AML-193 (cell line): Measurements from ENCODE around the gene RNF181.
"Not testable (repeated sequence)": the region's sequence is repeated elsewhere in the genome, so short reads cannot be mapped to it uniquely, and the experiment has no call there.

ENCODE experiments used
- DNase-seq, 2 experiments: peaks; one replicate each; lab custom pipeline; 2025; lab: John Stamatoyannopoulos, UW

RNF181 gene

DNA sequence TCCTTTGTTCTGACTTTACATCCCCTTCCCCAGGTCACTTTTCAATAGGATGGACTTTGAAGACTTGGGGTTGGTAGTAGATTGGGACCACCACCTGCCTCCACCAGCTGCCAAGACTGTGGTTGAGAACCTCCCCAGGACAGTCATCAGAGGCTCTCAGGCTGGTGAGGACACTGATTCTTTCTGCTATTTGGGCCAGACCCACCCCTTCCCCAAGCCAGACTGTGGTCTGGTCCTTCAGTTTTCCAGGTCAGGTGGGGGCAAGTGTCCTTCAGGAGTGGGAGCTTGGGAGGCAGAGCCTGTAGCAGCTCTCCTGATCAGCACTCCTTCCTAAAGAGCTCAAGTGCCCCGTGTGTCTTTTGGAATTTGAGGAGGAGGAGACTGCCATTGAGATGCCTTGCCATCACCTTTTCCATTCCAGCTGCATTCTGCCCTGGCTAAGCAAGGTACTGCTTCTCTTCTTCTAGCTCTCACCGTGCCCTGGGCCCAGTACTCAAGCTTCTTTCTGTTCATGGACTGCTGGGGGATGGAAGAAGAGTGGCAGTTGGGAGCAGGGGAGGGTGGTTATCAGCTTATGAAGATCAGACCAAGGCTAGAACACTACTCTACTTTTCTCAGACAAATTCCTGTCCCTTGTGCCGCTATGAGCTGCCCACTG lies 1.1 kb downstream of the RNF181 start:
- no peak for DNase-seq

DNA sequence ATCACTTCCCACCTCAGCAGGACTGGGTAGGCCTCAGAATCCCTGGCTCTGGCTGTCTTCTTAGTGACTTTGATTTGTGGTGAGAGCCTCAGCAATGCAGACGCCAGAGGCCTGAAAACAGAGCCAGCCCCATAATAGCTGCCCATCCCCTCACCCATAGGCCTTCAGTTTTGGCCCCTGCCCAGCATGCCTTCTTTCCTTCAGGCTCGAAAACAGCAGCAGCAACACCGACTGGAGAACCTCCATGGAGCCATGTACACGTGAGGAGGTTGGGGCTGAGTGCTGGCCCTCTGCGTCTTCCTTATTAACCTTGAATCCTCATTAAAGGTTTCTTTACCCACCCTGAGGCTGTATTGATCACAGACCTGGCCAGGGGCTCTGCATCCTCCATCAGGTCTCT lies 1.7 kb downstream of the RNF181 start:
- no peak for DNase-seq

DNA sequence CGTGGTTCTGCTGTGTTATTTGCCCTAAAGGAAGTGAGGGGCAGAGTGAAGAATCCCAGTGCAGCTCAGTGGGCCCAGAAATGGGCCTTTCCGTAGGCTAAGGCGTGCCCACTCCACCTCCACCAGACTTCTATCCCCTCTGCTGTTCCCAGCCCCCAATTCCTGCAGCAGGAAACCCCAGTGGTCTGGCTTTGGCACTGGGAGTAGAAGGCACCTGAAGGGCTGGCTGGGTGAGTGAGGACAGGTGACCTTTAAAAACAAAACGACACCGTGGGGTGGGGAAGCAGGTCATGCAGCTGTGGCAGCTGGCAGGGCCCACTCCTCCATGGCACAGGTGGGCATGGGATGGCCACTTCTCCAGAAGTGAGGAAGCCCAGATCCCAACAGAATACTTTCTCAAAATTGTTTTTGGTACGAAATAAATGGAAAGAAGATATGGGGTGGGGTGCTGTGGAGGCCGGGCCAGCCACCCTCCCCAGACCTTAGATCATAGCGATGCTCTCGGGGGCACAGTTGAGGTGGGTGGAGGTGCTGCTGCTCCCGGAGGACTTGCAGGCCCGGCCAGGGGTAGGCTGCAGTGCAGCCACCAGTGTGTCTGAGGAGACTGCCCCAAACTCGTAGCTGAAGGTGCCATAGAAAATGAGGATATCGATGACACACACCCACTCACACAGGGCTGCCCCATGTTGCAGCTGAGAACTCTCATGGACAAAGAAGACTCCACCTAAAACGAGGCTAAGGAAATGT lies 3.2 kb downstream of the RNF181 start:
- no peak for DNase-seq

DNA sequence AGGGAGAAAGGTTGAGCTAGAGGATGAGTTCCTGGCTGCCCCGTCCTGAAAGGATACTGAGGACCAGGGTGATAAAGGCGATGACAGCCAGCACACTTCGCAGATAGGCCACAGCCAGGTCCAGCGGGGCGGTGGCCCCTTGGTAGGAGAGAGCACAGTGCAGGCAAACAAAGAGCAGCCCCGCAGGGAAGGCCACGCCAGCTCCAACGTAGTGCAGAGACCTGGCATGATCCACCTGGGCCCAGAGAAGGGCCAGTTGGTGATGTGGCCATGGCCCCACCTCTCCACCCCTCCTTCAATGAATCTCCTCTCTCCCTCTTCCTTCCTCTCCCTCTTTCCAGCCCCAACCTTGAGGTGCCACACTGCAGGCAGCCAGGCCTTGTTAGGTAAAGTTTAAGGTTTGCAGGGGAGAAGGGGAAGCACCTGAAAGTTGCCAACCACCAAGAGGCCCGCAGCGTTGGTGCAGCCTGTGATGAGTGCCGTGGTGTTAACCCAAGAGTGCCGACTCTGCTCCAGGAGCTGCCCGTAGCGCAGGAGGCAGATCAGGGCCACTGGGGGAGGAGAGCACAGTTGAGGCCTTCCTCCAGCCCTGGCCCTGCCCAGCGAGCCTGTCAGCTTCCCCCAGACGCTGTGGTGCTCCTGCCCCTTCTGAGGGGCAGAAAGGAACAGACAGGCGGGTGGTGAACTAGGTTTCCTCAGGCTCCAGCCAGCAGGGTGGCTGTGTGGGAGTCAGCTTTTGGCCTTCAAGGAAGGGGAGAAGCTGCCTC lies 4.1 kb downstream of the RNF181 start:
- no peak for DNase-seq

DNA sequence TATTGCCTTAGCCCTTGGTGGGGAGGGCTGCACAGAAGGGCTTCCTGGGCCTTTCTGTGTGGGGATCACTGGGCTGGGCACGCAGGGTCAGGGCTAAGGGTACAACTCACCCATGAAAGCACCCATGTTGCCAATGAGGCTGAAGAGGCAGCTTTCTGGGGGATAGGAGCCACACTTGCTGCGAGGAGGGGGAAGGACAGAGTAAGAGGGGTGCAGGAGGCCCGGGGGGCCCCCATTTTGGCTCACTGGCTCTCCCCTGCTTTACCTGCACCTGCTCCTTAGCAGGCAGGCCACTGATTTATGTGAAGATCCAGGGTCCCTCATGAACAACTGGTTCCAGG lies 4.7 kb downstream of the RNF181 start:
- no peak for DNase-seq

DNA sequence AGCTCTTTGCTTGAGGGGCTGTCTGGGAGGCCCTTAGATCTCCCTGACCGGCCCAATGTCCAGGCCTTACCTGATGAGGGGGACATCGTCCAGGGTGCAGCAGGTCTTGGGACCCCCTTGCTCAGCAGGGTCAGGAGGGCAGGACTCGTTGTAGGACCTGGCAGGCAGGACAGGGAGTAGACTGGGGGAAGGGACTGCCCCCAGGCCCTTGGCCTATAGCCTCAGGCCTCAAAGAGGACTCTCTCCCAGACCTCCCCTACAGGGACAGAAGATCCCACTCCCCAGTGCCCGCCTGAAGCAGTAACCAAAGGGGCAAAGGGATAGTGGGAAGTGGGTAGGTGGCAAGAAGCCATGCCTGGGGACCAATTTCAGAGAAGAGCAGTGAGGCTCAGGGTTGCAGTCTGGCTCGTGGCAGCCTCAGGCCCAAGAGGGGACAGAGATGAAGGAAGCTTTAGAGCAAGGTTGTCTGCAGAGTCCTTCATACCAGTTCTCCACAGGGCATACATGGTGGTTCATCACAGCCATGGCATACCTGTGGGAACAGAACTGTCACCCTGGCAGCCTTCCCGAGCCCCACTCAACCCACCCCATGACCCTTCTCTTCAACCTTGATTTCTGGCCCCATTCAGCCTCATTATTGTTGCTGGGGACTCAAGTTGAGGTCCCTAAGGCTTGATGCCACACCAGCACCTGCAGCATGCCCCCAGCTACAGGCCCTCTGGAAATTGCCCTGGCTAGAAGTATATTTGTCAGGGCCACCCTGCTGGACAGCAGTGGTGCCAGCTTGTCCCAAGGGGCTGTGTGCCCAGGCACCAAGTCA lies 5.6 kb downstream of the RNF181 start:
- no peak for DNase-seq

DNA sequence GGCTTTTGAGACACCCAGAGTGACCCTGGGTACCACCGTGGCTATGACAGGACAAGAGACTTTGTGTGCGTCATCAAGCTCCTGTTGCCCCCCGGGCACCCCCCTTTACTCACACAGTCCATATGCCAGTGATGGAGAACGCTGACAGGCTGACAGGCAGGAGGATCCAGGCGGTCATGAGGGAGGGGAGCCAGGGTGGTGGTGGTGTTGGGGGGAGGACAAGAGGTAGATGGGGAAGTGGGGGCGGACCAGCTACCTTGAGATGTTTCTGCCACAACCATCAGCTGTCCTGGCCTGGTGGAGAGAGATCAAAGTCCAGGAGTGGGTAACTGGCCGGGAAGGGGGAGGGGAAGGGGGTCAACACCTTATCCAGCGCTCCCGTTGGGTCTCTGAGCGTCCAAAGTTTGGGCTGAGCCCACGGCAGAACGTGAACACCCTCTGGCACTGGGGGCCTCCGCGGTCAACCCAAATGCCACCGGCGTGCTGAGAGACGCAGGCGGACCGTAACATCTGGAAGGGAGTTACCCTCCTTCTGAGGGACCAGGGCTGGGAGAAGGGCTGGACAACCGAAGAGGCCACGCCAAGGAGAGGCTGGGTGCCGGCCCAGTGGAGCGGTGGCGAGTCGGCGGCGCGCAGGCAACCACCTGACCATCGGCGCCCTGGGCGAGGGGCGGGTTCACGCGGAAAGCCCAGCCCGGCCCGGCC lies 6.4 kb downstream of the RNF181 start:
- no peak for DNase-seq

DNA sequence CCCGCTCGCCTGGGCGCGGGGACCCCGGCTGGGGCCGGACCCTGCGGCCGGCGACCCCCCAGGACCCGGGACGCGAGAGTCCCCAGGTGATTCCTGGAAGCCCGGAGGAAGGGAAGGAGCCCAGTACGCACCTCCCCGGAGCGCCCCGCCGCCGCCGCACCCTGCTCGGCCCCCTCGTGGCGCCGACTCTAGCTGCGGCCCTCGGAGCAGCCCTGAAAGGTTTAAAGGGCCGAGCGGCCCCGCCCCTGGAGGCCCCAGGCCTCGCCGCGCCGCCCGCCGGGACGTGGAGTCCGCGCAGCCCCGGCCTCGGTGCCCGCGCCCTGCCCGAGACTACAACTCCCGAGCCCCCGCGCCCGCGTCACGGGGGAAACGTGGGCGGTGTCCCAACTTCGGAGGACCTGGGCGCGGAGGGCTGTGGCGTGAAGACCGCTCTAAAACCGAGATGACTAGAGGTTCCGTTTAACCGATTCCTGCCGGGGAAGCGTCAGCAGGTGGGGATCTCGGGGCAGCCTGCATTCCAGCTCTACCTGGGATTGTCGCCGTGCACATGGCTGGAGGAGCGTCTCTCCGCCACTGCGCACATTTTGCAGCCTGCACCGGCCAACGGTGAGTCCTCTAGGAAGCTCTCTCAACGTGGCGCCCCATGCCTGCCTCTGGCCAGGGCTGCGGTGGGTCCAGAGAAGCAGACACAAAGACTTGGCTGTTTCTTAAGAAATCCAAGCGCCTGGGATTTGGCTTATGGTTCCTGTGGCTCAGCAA lies 7.1 kb downstream of the RNF181 start, which contains the start of gene TMEM150A:
TSS of gene TMEM150A (minus strand) at position 223 of the 759 bp plus-strand sequence. CDS start 750 bp downstream, outside the sequence.
- peak; percentile 79 to 85 for DNase-seq

DNA sequence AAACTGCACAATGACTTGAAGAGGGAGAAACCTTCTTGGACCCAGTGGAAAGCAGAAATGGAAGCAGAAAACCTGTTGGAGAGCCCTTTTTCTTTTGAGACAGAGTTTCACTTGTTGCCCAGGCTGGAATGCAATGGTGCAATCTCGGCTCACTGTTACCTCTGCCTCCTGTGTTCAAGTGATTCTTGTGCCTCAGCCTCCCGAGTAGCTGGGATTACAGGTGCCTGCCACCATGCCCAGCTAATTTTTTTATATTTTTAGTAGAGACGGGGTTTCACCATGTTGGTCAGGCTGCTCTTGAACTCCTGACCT lies 8.5 kb downstream of the RNF181 start:
- not testable (repeated sequence) for DNase-seq

DNA sequence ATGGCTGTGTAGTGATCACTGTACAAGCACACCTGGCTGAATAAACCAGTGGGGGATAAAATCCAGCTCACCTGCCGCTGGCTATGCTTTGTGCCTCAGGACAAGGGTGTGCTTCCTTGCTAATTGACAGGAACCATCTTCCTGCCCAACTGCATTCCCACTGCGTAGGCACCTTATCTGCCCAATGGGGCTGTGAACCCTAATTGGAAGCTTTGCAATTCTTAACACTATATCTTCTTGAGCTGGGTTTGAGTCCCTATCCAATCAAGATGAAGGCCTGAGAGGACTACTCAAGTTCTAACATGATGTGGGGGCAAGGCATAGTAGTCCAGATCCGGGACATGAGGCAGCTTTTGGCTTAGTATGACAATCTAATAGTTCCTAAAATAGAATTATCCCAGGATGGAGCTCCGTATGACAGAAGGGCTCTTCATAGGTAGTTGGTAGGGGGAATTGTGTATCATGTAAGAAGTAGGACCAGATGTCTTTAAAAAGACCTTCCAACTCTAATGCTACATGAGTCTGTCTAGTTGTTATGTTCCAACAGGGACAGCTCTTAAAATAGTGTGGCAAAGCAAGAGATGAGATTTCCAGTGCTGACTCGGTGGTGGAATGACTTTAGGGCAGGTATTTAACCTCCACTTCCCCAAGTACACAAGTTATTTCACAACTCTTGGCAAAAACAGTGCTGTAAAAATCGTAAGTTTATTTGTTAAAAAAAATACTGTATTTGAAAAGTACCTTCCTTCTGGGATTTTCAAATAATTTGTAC lies 9.2 kb downstream of the RNF181 start:
- DNase-seq: no peak

DNA sequence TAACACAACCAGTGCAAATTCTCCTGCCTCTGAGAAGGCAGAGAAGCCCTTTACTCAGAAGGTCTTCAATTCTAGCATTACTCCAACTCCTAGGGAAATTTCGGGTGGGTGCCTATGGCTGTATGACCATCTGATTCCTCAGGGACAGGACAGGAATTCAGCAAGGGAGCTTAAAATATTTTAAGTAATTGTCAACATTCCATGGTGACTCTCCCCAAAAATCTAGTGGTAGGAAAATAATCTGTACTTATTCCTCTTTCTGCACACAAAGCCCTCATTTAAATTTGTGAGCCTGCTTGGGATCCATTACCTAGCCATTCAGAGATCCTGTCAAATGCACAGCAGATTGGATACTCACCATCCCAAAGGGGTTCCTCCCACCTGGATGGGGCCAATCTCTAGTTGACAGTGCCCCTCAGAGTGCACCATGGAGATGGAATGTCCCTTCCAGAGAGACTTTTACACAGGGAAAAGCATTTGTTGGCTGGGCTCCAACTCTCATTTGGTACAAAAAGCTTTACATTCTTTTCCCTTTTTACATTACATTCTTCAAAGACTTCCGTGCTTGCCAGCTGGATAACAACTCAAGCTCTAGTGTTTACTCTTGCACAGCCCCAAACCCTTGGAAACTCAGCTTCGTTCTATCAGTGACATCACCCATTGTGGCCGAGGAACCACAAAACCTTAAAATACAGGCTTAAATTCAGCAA lies 10.0 kb downstream of the RNF181 start:
- DNase-seq: no peak

DNA sequence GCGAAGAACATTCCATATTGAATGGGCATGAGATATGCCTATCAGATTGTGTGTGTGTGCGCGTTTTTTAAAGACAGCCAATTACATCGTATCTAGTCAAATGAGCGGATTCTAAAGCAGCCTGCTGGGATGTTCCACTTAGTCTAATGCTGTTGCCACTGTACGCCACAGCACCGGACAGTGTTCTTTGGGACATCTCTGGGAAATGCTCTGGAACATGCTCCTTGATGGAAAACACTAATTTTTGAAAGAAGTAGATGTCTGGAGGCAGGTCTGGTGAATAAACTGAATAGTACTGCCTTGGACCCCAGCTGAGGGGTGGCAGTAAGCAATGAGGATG lies 10.5 kb downstream of the RNF181 start:
- no peak for DNase-seq

DNA sequence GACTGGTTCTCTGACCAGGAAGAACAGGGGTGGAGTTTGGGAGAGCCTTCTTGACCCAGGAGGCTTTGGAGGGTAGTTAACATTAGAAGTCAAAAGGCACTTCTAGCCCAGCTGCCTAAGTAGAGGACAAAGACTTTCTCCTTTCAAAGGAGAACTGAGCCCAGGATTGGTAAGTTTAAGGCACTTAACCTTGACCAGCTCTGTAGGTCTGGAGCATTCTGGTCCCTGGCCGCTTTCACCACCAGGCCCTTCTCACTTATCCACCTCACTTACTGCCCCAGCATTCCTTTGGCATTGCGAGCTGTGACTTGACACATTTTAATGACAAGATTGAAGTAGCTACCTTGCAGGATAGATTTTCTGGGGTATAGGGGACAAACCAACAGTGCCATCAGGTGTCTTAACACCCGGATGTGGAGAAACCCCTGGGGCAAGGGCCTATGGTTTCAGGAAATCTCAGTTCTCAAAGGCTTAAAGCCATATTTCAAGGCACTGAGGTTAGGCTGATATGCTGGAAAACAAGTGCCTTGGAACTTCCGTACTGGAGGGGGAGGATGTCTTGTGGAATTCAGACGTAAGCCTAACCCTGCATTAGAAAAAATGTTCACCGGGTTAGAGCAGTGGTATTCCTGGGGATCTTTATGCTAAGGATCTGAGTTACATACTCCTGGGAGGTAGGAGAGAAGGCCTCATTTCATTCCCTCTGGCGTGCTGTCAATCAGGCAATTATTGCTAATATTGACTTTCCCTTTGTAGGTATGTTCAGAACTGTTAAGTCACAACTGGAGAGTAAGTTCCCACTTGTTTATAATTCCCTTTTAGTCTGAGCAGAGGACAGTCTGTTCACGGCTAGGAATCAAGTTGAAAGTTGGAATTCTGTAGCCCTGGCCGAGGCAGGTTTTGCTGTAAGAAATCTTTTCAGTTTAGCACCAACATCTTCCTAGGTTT lies 12.0 kb downstream of the RNF181 start:
- DNase-seq: no peak

DNA sequence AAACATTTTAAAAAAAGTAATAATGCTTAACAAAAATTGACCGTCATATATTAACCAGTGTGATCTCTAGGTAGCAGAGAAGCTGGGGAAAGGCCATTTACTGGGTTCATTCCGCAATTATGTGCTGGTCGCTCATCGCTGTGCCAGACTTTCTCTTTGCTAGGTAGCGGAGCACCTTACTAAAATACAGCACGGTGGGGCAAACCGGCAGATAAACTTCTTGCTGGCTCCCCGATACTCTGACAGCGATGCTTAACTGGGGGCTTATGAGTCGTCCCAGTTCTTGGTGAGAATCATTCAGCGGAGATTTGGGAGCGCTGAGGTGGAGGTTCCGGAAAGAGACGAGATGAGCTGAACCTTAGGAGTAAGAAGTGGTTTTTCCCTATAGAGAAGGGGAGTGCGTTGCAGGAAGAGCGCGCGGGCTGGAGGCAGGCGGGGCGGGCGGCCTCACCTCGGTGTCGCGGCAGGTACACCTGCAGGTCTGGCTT lies 15.7 kb downstream of the RNF181 start:
- DNase-seq: no peak

DNA sequence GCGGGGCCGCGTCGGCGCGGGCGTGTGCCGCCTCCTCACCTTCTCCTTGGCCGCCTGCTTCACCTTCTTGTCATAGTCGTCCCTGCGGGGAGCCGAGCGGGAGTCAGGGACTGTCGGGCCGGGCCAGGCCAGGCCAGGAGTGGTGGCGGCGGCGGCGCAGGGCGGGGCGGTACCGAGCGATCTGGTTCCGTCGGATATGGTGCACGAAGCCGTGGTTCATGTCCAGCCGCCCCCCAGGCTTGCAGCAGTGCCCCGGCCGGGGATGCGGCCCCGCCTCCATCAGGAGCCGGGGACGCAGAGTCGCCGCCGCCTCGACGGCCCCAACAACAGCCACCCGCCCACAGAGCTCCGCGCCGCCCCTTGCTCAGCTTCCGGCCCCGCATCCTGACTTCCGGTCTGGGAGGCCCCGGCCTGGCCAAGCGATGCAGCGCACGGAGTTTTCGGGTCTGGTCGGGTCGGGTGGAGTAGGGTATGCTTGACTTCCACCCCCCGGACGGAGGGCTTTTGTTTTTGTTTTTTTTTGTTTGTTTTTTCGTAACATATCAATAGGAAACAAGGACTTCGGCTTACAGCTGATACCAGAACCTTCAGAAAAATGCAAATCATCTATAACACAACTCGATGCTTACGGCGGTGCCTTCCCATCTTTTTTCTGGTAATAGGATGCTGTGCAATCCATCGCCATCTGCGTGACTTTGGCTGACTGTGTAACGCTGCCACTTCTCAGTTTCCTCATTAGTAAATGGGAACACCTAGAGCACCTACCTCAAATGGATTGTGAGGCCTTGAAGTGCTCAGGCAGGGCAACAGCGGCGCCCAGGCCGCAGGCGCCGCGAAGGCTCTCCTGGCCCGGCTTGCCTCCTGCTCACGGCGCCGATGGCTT lies 16.4 kb downstream of the RNF181 start, which contains the start of gene C2orf68:
TSS of gene C2orf68 (minus strand) at position 362 of the 883 bp plus-strand sequence. CDS start at position 280, 82 bp downstream.
- DNase-seq: peak; percentile 77 to 78

DNA sequence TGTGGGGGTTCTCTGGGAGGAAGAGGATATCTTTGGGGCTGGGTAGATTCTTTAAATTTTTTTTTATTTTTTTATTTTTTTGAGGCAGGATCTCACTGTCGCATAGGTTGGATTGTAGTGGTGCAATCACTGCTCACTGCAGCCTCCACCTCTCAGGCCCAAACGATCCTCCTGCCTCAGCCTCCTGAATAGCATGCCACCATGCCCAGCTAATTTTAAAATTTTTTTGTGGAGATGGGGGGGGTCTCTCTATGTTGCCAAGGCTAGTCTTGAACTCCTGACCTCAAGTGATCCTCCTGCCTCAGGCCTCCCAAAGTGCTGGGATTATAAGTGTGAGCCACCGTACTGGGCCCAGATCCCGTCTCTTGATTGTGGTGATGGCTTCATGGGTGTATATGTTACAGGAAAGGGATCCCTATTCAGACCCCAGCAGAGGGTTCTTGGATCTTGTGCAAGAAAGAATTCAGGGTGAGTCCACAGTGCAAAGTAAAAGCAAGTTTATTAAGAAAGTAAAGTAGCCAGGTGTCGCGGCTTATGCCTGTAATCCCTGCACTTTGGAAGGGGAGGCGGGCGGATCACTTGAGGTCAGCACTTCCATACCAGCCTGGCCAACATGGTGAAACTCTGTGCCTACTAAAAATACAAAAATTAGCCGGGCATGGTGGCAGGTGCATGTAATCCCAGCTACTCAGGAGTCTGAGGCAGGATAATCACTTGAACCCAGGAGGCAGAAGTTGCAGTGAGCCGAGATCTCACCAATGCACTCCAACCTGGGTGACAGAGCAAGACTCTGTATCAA lies 18.4 kb downstream of the RNF181 start:
- DNase-seq: no peak
